Measurements from ENCODE around the gene STAC. TPM values are rescaled to one million over a fixed set of nuclear protein-coding genes. Genes with fewer than 3 reads are reported as not detected.

The STAC gene
- total and polyA plus RNA-seq, 5 donors from 2014 or later = 0.59 to 1.0 (median 0.76) TPM

- Mint-ChIP-seq H3K4me3 (no peak overlapping the region), H3K4me1 (no peaks in the 10 kb centered on the region), H3K9me3 (peaks cover 0 to 6% (median 1%) of the 10 kb centered on the region in 7 donors), H3K27me3 (peaks cover 18% of the 10 kb centered on the region), H3K27ac (no peak overlapping the region), H3K36me3 (no peaks in the 10 kb centered on the region)
- no peak overlapping the region for H3K4me3 ChIP-seq (ENCODE audit: low read depth, low read length)
- no peak for DNase-seq
- H3K27ac ChIP-seq (ENCODE audit: insufficient read depth, low read length, poor library complexity, severe bottlenecking) = no peak overlapping the region
- no peaks in the 10 kb centered on the region for H3K27me3 ChIP-seq (ENCODE audit: control insufficient read depth, insufficient read depth, low read length)
- no peaks in the 10 kb centered on the region for H3K36me3 ChIP-seq (ENCODE audit: control insufficient read depth, insufficient read depth, low read length)
- ATAC-seq (ENCODE audit: low read depth in 2 of 2) = no peak
- no peaks in the 10 kb centered on the region for H3K4me1 ChIP-seq (ENCODE audit: control insufficient read depth, insufficient read depth, low read length, poor library complexity, severe bottlenecking)
- H3K9me3 ChIP-seq (ENCODE audit: control insufficient read depth in 2 of 2, low read length in 2 of 2) = no peaks in the 10 kb centered on the region
Observed at GRCh38 chr3:36416599-36416998, 36.3 kb downstream of the STAC start.

- Histone ChIP-seq H3K9me3 (ENCODE audit: control insufficient read depth in 2 of 2, low read length in 2 of 2) (no peaks in the 10 kb centered on the region), H3K4me1 (ENCODE audit: control insufficient read depth, insufficient read depth, low read length, poor library complexity, severe bottlenecking) (no peaks in the 10 kb centered on the region), H3K36me3 (ENCODE audit: control insufficient read depth, insufficient read depth, low read length) (no peaks in the 10 kb centered on the region), H3K27ac (ENCODE audit: insufficient read depth, low read length, poor library complexity, severe bottlenecking) (no peak overlapping the region), H3K27me3 (ENCODE audit: control insufficient read depth, insufficient read depth, low read length) (no peaks in the 10 kb centered on the region), H3K4me3 (ENCODE audit: low read depth, low read length) (no peak overlapping the region)
- no peak overlapping the region for H3K4me3 Mint-ChIP-seq
- H3K27ac Mint-ChIP-seq = no peak overlapping the region
- ATAC-seq (ENCODE audit: low read depth in 2 of 2) = no peak
- DNase-seq = no peak
- H3K27me3 Mint-ChIP-seq = peaks cover 17% of the 10 kb centered on the region
- no peaks in the 10 kb centered on the region for H3K4me1 Mint-ChIP-seq
- H3K9me3 Mint-ChIP-seq = peaks cover 0 to 6% (median 1%) of the 10 kb centered on the region in 7 donors
- H3K36me3 Mint-ChIP-seq = no peaks in the 10 kb centered on the region
Observed at GRCh38 chr3:36417237-36417636, 36.9 kb downstream of the STAC start.

- no peak overlapping the region for H3K4me3 Mint-ChIP-seq
- H3K9me3 Mint-ChIP-seq = peaks cover 0 to 6% (median 1%) of the 10 kb centered on the region in 7 donors
- H3K27ac Mint-ChIP-seq = no peak overlapping the region
- no peaks in the 10 kb centered on the region for H3K4me1 Mint-ChIP-seq
- ATAC-seq (ENCODE audit: low read depth in 2 of 2) (no peak), DNase-seq (no peak)
- H3K27me3 Mint-ChIP-seq = peaks cover 10% of the 10 kb centered on the region
- no peaks in the 10 kb centered on the region for H3K36me3 Mint-ChIP-seq
- Histone ChIP-seq H3K4me3 (ENCODE audit: low read depth, low read length) (no peak overlapping the region), H3K4me1 (ENCODE audit: control insufficient read depth, insufficient read depth, low read length, poor library complexity, severe bottlenecking) (no peaks in the 10 kb centered on the region), H3K27me3 (ENCODE audit: control insufficient read depth, insufficient read depth, low read length) (no peaks in the 10 kb centered on the region), H3K36me3 (ENCODE audit: control insufficient read depth, insufficient read depth, low read length) (no peaks in the 10 kb centered on the region), H3K27ac (ENCODE audit: insufficient read depth, low read length, poor library complexity, severe bottlenecking) (no peak overlapping the region), H3K9me3 (ENCODE audit: control insufficient read depth in 2 of 2, low read length in 2 of 2) (no peaks in the 10 kb centered on the region)
Observed at GRCh38 chr3:36418296-36418695, 38.0 kb downstream of the STAC start.

- no peak for ATAC-seq (ENCODE audit: low read depth in 2 of 2)
- Histone ChIP-seq H3K27me3 (ENCODE audit: control insufficient read depth, insufficient read depth, low read length) (no peaks in the 10 kb centered on the region), H3K27ac (ENCODE audit: insufficient read depth, low read length, poor library complexity, severe bottlenecking) (no peak overlapping the region), H3K4me1 (ENCODE audit: control insufficient read depth, insufficient read depth, low read length, poor library complexity, severe bottlenecking) (no peaks in the 10 kb centered on the region), H3K4me3 (ENCODE audit: low read depth, low read length) (no peak overlapping the region), H3K36me3 (ENCODE audit: control insufficient read depth, insufficient read depth, low read length) (no peaks in the 10 kb centered on the region), H3K9me3 (ENCODE audit: control insufficient read depth in 2 of 2, low read length in 2 of 2) (no peaks in the 10 kb centered on the region)
- Mint-ChIP-seq H3K27me3 (peaks cover 4% of the 10 kb centered on the region), H3K4me1 (no peaks in the 10 kb centered on the region), H3K36me3 (no peaks in the 10 kb centered on the region), H3K27ac (no peak overlapping the region), H3K9me3 (peaks cover 0 to 3% (median 0%) of the 10 kb centered on the region in 7 donors), H3K4me3 (no peak overlapping the region)
- DNase-seq = no peak
Observed at GRCh38 chr3:36428445-36428844, 48.1 kb downstream of the STAC start.

- no peak overlapping the region for H3K27ac Mint-ChIP-seq
- no peaks in the 10 kb centered on the region for H3K36me3 Mint-ChIP-seq
- no peaks in the 10 kb centered on the region for H3K4me1 Mint-ChIP-seq
- no peak for ATAC-seq (ENCODE audit: low read depth in 2 of 2)
- Histone ChIP-seq H3K27me3 (ENCODE audit: control insufficient read depth, insufficient read depth, low read length) (no peaks in the 10 kb centered on the region), H3K36me3 (ENCODE audit: control insufficient read depth, insufficient read depth, low read length) (no peaks in the 10 kb centered on the region), H3K9me3 (ENCODE audit: control insufficient read depth in 2 of 2, low read length in 2 of 2) (no peaks in the 10 kb centered on the region), H3K27ac (ENCODE audit: insufficient read depth, low read length, poor library complexity, severe bottlenecking) (no peak overlapping the region), H3K4me3 (ENCODE audit: low read depth, low read length) (no peak overlapping the region), H3K4me1 (ENCODE audit: control insufficient read depth, insufficient read depth, low read length, poor library complexity, severe bottlenecking) (no peaks in the 10 kb centered on the region)
- no peak for DNase-seq
- H3K9me3 Mint-ChIP-seq = peaks cover 0 to 3% (median 0%) of the 10 kb centered on the region in 7 donors
- H3K4me3 Mint-ChIP-seq = no peak overlapping the region
- peaks cover 1% of the 10 kb centered on the region for H3K27me3 Mint-ChIP-seq
Observed at GRCh38 chr3:36429986-36430485, 49.7 kb downstream of the STAC start.

- Mint-ChIP-seq H3K27ac (no peak overlapping the region), H3K27me3 (no peaks in the 10 kb centered on the region), H3K4me3 (no peak overlapping the region), H3K9me3 (peaks cover 0 to 2% (median 0%) of the 10 kb centered on the region in 7 donors), H3K4me1 (no peaks in the 10 kb centered on the region), H3K36me3 (no peaks in the 10 kb centered on the region)
- Histone ChIP-seq H3K27me3 (ENCODE audit: control insufficient read depth, insufficient read depth, low read length) (no peaks in the 10 kb centered on the region), H3K36me3 (ENCODE audit: control insufficient read depth, insufficient read depth, low read length) (no peaks in the 10 kb centered on the region), H3K9me3 (ENCODE audit: control insufficient read depth in 2 of 2, low read length in 2 of 2) (no peaks in the 10 kb centered on the region), H3K4me3 (ENCODE audit: low read depth, low read length) (no peak overlapping the region), H3K27ac (ENCODE audit: insufficient read depth, low read length, poor library complexity, severe bottlenecking) (no peak overlapping the region), H3K4me1 (ENCODE audit: control insufficient read depth, insufficient read depth, low read length, poor library complexity, severe bottlenecking) (no peaks in the 10 kb centered on the region)
- ATAC-seq (ENCODE audit: low read depth in 2 of 2) (no peak), DNase-seq (no peak)
Observed at GRCh38 chr3:36433511-36433910, 53.2 kb downstream of the STAC start.

GRCh38 chr3:36434687-36435426 lies 54.6 kb downstream of the STAC start:
- no peaks in the 10 kb centered on the region for H3K27me3 ChIP-seq (ENCODE audit: control insufficient read depth, insufficient read depth, low read length)
- H3K36me3 ChIP-seq (ENCODE audit: control insufficient read depth, insufficient read depth, low read length) = no peaks in the 10 kb centered on the region
- H3K4me1 Mint-ChIP-seq = no peaks in the 10 kb centered on the region
- no peak overlapping the region for H3K27ac Mint-ChIP-seq
- H3K27me3 Mint-ChIP-seq = no peaks in the 10 kb centered on the region
- H3K27ac ChIP-seq (ENCODE audit: insufficient read depth, low read length, poor library complexity, severe bottlenecking) = no peak overlapping the region
- H3K36me3 Mint-ChIP-seq = no peaks in the 10 kb centered on the region
- H3K4me3 ChIP-seq (ENCODE audit: low read depth, low read length) = no peak overlapping the region
- no peak for DNase-seq
- no peak for ATAC-seq (ENCODE audit: low read depth in 2 of 2)
- H3K4me1 ChIP-seq (ENCODE audit: control insufficient read depth, insufficient read depth, low read length, poor library complexity, severe bottlenecking) = no peaks in the 10 kb centered on the region
- no peaks in the 10 kb centered on the region for H3K9me3 ChIP-seq (ENCODE audit: control insufficient read depth in 2 of 2, low read length in 2 of 2)
- peaks cover 0 to 2% (median 0%) of the 10 kb centered on the region in 7 donors for H3K9me3 Mint-ChIP-seq
- no peak overlapping the region for H3K4me3 Mint-ChIP-seq

Data from CD4-positive, CD25-positive, alpha-beta regulatory T cell (primary cell).